OCI-M2 (cell line): ENCODE data around the gene KCNJ1.

ENCODE experiments used
- DNase-seq: peaks from one replicate; lab custom pipeline; 2025; ENCODE audit not compliant: unreplicated experiment; lab: John Stamatoyannopoulos, UW

KCNJ1 gene

GRCh38 chr11:128854841-128855240 is 12.3 kb downstream of the KCNJ1 start:
- no peak for DNase-seq

DNA sequence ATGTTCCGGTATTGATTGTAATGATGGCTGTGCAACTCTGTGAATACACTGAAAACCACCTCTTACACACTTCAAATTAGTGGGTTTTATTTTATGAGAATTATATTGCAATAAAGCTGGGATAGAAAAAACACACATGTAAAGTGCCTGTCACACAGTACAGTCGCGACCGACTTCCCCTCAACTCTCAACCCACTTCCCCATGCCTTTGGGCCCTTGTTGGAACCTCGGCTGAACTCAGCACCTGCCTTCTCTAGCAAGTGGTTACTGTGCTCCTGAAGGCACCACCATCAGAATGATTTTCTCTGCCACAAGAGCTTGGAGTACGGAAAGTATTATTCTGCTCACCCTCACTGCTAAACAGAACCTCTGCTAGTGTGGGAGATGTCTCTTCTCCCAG is 13.5 kb downstream of the KCNJ1 start:
- DNase-seq: no peak

DNA sequence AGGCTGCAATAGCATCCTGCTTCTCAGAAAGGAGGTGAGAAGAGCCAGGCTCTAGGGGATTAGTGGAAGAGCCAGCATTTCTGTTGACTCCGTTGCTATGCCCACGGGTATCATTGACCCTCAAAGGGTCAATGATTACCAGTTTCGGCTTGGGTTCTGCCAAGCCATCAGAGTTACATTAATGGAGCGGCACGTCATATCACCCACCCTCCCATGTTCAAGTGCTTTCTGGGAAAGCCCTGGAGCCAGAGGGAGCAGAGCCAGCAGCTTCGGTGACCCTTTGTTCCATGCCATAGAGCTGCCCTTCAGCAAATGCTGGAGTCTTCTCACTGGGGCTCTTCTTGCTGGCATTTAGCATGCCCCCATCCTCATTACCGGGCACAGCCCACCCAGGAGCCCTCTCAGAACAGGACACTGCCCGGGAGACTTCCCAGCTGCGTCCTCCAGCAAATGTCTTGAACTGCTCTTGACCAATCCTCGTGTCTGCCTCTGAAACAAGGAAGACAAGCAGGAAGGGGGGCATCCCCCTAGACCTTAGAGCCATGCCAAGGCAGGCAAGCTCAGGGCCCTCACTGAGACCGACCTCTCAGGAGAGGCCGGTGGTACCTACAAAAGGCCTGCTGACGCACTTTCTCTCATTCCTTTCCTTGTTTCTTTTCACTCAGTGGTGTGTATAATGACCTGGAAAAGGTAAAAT is 14.6 kb downstream of the KCNJ1 start:
- no peak for DNase-seq

DNA sequence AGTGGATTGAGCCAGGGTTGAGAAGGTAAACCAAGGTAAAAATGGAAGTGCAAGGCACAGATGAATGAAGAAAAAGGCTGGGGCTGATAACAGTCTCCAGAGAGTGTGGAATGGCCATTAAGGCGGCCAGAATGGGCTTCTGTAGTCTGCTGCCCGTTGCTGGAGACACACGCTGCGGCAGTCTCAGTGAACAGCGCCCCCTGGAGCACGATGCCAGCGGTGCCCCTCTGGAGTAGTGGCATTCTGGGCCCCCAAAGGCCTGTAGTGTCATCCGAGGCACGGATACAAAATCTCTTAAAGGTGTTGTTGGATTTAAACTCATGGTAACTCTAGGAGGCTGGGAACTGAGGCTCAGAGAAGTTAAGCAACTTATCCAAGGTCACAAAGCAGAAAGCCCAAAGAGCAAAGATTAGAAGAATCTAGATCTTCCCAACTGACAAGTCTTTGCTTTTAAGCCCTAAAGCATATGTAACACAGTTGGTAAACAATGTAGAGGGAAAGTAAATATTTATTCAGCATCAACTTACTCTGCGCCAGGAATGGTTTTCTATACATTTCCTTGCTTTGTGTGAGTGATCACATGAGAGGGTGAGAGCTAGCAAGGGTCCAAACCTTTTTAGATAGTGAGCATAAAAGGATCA is 18.2 kb downstream of the KCNJ1 start:
- DNase-seq: no peak

DNA sequence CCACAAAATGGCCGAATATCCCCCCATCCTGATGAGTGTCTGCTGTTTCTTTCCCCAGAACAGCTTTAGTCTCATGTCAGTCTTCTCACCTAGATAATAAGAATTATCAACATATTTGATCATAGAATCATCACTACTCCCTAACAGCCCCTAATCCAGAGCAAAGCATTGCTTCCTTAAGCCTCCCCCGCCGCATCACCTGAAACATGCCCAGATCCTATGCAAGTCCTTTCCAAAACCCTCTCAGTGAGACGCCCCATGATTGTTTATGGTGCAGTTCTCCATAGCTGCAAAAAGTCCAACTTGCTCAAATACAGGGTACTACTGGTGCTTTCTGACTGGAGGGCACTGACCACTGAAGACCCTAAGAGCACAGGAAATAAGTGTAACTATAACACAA is 20.1 kb downstream of the KCNJ1 start:
- DNase-seq: no peak

DNA sequence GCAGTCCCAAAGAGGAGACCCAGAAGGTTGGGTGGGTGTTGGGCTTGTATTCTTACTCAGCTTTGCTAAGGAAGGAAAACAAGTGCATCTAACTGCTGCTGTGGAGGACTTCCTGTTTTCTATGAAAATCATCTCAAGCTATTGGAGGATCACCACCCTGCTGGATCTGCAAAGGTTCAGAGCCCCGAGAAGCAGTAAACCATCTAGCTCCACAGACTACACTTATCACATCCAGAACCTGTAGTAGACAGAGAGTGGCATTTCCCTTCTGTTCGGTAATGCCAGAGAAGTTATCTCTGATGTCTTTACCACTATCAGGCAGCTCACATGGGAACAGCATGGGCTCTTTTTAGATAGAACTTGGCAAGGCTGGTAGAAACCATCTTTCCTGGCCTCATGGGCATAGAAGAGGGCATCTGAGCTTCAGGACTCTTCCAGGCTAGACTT is 21.7 kb downstream of the KCNJ1 start:
- no peak for DNase-seq

DNA sequence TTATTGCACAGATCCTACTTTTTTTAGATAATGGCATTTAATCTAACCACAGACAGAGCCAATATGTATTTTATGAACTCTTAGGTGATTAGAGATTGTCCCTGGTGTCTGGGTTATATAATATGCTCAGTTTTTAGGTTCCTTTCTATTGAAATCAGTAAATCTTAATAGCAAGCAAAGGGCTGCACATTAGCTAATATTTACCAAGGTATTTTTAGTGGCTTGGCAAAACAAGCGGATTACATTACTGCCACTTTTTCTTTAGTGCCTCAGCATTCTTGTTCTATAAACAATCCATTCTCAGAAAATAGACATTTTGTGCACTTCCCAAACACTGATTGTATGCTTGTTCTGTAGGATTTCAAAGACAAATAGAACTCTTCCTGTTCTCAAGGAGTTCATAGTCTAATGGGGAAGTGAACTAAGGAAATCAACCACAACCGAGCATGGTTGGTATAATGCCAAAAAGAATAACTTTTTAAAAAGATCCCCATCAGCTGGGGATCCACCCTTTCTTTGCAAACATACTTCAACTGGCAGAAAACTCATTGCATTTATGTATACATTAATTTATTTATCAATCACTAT is 23.8 kb downstream of the KCNJ1 start:
- no peak for DNase-seq

GRCh38 chr11:128841461-128842072 is 25.5 kb downstream of the KCNJ1 start:
- no peak for DNase-seq

DNA sequence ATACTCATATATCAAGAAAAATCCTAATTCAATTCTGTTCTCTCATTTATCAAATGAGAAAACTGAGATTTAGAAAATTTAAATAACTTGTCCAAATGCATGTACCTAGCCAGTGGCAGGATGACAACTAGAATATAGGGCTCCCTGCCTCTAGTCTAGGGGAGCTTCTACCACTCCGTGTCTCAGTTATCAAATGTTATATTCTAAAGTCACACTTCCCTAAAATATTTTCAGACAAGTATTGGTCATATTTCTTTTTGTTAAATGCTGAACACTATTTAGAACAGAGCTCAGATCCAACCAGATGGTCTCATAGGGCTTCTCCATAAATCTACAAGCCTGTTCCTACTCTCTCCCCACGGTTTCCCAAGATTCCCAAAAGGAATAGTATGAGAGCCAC is 26.3 kb downstream of the KCNJ1 start:
- DNase-seq: no peak

DNA sequence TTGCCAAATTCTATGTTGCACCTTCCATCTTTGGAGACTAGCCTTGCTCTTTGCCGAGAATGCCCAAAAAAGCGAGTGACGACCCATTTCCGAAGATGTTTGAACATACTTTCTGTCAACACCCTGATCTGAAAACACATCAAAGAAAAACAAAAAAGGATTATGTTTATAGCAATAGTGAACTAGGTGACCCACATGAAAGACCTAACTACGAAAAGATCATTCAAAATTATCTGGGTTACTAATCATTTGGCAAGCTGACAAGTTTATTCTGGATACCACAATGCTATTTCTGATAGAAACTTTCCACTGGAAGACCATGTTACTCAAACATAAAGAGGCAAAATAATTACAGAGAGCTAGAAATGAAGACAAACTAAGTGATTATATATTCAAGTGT is 27.0 kb downstream of the KCNJ1 start:
- DNase-seq: no peak

GRCh38 chr11:128839081-128839480 is 28.0 kb downstream of the KCNJ1 start:
- DNase-seq: no peak

- no peak for DNase-seq
Measured at GRCh38 chr11:128837627-128838026, 29.5 kb downstream of the KCNJ1 start.

- no peak for DNase-seq
Measured at GRCh38 chr11:128835741-128836430, 31.2 kb downstream of the KCNJ1 start.

DNA sequence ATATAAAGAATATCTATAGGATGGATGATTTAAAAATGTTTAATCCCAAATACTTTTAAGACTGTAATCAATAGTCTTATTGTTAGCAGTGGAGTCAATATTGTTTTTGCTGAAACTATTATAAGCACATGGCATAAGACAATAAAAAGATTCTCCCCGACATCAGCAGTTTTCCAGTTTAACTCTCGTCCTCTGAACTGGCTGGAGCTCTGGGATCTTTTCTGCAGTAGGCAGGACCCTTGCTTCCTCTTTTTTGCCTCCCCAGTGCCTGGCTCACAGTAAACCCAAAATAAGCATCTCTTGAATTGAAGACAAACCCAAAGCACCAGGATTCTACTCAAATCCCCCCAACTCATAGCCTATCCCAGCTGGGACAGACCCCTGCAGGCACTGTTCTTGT is 32.9 kb downstream of the KCNJ1 start:
- no peak for DNase-seq

DNA sequence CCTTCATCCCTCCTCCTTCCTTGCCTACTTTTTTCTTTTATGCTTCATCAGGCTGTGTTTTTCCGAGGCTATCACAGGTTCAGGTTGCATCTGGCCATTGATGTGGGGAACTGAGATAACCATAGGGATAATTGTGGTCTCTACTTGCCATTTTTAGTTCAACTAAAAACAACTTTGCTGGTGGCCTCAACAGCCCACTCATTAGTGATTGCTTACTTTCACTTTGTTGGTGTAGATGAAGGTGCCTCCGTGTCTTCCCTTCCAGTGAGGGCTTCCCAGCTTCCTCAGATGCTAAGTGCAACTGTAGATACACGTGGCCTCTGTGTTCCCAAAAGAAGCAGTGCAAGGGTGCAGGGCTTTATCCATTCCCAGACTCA is 35.0 kb downstream of the KCNJ1 start:
- no peak for DNase-seq

- DNase-seq: no peak
Measured at GRCh38 chr11:128831174-128832120, 35.6 kb downstream of the KCNJ1 start.

GRCh38 chr11:128830290-128831173 is 36.6 kb downstream of the KCNJ1 start:
- no peak for DNase-seq

GRCh38 chr11:128828350-128828749 is 38.7 kb downstream of the KCNJ1 start:
- DNase-seq: no peak

DNA sequence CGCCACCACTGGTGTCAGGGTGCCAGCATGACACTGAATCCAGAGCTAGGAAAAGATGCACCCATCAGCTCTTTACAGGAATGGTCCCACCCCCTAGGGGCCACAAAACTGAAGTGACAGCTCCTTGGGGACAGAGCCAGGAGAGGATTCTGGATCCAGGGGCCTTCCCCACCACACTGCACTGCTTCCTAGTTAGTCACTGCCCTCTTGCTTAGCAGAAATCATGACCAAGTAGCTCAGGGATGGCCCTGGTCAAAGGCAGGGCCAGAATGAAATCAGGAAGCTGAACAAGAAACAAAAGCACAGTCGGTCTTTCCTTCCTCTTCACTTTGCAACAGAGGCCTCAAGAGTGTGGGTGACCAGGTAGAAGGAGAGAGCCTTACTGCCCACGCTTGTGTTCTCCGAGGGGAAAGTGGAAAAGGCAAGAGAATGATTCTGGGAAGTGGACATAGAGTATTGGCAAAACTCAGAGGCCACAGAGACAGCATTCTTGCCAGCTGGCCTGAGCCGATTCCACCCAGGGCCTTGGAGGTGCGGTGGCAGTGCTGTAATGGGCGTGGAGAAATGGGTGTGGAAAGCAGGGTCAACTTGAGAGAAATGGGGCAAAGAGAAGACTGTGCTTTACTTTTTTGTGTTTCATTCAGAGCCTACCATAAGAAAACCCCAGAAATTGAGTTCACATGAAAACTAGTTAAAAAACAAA is 39.8 kb downstream of the KCNJ1 start:
- no peak for DNase-seq
